HG02970 (cell line): ENCODE measurements around the gene ABLIM2.
"Not testable (repeated sequence)": the region's sequence is repeated elsewhere in the genome, so short reads cannot be mapped to it uniquely, and the experiment has no call there.

Experiments used
- ATAC-seq: cut with Tn5 transposase; IDR thresholded peaks from one replicate; pipeline ENCODE4 v1.9.1; 2021; ENCODE audit warnings: mild to moderate bottlenecking, moderate library complexity, moderate number of reproducible peaks; ENCODE audit not compliant: unreplicated experiment, low FRiP score

ABLIM2 gene

DNA sequence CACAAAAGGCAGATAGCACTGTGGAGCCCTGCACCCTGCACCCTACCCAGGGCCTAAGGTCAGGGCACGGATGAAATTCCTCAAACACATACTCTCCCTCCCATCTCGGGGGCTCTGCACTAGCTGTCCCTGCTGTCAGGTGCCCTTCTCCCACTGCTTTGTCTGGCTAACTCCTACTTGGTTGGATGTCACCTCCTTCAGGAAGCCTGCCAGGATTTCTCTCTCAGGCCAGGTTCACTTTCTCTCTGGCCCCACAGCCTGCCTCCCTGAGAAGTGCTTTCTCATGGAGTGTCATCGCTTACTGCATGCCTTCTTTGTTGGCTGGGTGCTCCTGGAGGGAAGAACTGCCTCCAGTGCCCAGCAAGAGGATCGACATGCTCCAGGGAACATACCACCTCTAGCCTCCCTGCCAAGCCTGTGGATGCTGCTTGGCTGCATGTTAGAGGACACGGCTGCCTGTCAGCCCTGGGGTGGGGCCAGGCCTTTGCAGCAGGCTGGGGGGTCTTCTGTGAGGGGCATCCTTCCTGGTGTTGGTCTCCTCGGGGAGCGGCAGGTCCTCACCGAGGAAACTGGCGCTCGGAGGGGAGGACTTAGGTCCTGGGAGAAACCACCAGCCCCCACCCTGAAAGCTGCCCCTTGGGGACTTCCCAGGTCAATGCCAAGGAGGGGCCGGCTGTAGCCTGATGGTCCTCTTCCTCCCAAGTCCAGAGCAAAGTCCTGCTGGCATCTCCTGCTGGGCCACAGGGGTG is 15.0 kb downstream of the ABLIM2 start:
- ATAC-seq: no peak

DNA sequence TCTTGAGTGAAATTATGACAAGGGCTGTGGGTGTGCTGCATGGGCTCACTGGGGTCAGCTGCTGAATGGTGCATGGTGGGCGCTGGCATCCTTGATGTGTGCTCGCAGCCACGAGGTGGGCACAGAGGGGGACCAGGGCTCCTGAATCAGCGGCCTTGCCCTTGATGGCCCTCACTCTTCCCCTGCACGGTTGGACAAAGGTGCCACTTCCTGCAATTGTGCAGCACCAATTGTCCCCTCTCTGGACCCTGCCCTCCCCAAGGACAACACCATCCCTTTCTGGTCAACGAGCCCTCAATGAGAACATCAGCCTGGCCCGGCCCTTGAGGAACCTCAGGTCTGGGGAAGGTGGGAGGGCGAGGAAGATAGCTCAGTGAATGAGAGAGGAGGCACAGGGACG is 16.1 kb downstream of the ABLIM2 start:
- ATAC-seq: no peak

DNA sequence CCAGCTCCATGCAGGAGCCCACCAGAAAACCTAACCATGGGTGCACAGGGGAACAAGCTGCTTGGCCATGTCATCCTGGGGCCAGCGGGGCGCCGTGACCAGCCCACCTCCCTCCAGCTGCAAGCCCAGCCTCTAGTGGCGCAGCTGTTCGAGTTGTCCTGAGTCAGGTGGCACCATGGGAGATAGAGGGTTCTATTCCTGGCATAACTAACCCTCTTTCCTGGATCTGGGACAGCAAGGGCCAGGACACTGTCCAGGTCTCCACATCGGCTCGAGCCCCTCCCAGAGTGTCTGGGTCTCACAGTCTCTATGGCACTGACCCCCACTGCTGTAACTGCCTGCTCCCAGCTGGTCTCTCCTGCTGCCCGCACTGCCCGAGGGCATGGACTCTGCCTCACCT is 16.7 kb downstream of the ABLIM2 start:
- no peak for ATAC-seq

DNA sequence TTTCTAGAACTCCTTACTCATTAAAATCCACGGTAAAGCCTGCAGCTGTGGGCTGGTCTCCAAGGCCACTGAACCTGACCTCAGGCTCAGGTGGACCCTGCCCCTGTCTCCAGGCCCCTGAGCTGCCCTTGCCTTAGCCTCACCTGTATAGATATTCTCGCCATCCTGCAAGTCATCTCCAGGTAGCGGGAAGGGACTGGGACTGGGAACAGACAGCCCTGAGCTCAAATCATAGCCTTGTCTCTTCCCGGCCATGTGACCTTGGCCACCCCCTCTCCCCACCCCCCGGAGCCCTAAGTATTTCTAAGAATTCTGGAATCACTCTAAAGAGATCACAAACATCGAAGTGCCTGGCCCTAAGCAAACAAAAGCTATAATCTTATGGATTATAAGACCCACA is 17.7 kb downstream of the ABLIM2 start:
- ATAC-seq: no peak

DNA sequence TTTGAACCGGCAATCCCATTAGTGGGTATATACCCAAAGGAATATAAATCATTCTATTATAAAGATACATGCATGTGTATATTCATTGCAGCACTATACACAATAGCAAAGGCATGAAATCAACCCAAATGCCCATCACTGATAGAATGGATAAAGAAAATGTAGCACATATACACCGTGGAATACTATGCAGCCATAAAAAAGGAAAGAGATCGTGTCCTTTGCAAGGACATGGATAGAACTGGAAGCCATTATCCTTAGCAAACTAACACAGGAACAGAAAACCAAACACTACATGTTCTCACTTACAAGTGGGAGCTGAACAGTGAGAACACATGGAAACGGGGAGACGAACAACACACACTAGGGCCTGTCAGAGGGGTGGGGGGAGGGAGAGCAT is 18.9 kb downstream of the ABLIM2 start:
- ATAC-seq: not testable (repeated sequence)

DNA sequence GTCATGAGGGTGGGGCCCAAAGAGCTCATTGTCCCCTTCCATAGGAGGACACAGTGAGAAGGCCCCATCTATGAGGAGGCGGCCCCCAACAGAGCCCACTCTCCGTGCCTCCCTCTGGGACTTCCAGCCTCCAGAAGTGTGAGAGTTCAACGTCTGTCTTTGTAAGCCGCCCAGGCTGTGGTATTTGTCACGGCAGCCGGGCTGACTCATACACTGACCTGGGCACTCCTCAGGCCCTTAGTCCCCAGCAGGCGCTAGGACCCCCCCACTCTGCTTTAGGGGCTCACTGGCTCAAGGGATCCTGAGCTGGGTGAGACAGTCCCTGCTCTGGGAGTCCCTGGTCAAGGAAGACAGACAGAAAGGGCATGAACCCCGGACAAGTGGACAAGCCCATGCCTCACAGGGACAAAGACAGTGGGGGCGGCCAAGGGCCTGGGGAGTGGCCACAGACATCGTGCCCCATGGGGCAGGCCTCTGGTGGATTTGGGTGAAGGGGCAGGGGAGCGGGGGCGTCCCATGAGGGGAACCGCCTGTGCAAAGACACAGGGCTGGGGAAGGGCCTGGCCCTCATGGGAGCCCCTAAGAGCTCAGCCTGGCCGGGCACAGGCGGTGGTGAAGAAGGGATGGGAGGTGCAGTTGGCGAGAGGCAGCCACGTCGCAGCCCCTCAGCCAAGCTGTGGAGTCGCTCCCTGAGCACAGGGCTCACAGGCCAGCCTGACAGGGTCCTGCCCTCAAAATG is 21.5 kb downstream of the ABLIM2 start:
- ATAC-seq: no peak

DNA sequence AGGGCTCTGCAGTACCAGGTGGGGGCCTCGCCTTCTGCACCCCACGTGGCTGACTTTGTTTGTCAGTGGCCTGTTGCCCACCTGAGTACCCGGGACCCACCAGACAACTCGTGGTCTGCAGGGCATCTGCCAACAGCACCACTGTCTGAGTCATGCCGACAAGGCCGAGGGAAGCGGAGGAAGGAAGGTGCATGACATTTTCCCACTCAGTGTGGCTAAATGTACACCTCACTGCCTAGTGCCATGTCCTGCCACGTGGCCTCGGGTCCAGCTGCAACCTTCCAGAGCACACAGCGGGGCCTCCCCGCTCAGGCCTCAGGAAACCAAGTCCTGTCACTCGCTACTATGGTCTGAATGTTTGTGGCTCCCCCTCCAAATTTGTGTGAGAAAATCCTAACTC is 22.1 kb downstream of the ABLIM2 start:
- ATAC-seq: no peak

DNA sequence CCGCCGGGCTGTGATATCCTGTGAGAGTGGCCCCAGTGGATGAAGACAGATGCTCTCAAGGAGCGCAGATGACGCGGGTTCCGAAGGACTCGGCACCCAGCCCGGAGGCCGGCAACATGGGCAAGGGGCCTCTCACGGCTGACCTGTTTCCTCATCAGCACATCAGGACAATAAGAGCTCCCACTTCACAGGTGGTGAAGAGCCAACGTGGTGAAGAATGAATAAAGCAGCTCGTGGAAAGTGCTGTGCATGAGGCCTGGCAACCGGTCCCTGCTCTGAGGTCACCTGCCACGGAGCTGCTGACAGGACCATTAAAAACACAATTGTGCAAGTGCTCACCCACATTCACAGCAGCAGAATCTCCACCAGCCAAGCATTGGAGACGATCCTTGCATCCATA is 22.9 kb downstream of the ABLIM2 start:
- no peak for ATAC-seq

DNA sequence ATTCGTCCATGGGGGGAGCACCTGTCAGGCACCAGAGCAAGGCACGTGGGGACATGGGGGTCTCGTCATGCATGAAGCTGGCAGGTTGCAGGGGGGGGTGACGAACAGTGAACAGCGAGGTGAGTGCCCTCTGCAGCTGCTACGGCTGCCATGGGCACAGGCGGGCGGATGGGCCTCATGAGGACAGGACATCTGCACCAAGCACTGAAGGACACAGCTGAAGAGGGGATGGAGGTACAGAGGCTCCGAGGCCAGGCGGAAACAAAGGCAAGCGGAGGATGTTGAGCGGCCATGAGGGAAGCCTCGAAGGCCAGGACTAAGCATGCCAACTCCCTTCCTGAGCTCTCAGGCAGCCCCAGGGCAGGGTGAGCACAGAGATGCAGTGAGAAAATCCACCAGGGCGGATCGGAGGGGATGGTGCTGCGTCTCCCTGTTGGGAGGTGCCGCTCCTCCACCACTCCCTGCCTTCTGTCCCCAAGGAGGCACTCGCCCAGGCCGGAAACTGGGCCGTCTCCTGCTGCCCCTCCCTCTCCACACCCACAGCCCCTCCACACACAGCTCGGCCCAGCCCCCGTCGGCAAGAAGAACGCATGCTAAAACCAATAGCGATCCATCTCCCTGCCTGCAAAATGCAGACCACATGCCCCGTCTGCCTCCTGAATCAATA is 24.6 kb downstream of the ABLIM2 start:
- no peak for ATAC-seq

DNA sequence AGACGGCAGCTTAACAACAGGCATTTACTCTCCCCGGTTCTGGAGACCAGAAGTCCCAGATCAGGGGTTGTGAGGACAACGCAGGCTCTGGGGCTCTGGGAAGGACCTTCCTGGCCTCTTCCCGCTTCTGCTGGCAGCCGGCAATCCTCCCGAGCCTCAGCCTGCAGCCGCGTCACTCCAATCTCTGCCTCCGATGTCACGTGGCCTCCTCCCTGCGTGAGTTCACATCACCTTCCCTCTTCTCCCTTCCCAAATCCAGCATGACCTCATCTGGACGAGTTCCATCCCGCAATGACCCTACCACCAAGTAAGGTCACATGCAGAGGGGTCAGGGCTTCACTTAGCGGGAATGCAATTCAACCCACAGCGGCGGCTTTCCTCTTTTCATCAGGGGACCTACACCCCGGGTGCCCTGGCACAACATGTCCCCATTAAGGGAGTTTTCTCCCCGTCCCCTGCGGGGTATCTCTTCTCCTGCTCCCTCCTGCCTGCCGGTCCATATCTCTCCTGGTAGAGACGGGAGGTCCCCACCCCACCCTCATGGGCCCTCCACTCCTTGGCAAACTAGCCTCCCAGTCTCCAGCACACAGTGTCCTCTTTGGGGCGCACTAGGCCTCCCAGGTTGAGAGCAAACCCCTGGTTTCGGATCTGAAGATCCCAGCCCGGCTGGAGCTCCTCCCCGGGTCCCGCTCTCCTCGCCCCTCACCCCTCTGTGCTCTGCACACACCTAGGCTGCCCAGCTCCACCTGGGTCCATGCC is 25.5 kb downstream of the ABLIM2 start:
- ATAC-seq: no peak

DNA sequence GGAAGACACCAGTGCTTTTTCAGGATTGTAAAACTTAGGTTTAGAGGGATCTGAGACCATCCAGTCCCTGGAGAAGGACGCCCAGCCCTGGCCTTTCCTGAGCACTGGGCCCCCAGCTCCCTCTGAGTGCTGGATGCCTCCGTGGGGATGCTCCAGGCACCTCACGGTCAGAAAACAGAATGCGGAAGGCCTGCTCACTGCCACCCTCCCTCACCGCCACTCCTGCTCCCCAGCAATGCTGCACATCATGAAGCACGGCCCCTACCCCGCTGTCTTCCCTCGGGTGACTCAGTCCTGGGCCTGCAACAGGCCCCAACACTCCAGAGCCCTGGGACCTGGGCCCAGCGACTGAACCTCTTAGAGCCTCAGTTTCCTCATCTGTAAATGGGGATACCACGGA is 26.2 kb downstream of the ABLIM2 start:
- ATAC-seq: no peak

DNA sequence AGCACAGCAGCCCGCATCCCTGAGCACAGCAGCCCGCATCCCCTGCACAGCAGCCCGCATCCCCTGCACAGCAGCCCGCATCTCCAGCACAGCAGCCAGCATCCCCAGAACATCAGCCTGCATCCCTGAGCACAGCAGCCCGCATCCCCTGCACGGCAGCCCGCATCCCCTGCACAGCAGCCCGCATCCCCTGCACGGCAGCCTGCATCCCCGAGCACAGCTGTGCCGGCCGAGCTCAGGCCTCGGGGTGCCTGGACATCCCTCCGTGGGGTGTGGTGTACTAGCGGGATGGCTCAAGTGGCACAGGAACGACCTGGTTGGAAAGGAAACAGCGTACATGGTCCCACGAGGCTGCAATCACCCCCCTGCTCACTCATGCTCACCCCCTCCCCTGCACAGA is 26.8 kb downstream of the ABLIM2 start:
- ATAC-seq: no peak

DNA sequence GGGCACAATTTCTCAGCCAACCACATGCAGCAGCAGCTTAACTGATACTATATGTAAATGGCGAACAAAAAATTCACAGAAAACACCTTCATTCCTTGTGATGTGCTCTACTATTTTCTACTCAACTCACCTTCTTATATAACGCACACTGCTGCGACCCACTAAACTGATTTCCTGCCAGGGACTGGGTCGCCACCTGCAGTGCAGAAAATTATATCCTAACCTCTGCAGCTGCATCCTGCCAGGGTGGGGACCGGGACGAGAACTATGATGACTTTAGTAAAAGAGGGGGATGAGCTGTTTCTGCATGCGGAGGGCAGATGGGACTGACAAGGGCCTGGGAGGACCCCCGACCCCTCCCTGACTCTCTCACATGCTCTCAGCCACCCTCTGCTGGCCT is 27.4 kb downstream of the ABLIM2 start:
- ATAC-seq: no peak

DNA sequence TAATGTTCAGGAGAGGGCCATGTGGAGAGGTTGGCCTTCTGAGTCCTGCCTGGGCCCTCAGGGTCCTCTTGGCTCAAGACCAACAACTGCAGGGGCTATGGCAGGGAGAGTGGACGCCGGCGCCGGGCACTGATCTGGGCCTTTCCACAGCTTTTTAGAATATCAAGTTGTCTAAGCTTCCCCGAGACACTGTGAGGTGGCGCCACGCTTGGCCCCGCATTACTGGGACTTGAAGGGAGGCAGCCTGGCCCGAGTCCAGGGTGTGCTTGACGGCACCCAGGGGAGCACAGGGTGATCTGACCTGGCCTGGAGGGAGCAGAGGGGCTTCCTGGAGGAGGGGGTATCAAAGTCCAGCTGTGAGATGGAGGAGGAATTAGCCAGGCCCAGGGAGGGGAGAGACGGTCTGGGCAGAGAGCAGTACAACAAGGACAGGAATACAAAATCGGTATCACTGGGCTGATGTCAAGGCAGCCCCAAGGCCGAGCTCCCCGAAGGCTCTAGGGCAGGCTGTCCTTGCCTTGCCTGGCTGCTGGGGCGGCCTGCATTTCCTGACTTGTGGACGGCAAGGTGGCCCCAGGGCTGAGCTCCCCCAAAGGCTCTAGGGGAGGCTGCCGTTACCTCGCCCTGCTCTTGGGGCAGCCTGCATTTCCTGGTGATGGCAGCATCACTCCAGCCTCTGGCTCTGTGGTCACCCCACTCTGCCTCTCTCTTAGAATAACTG is 28.1 kb downstream of the ABLIM2 start:
- ATAC-seq: no peak

DNA sequence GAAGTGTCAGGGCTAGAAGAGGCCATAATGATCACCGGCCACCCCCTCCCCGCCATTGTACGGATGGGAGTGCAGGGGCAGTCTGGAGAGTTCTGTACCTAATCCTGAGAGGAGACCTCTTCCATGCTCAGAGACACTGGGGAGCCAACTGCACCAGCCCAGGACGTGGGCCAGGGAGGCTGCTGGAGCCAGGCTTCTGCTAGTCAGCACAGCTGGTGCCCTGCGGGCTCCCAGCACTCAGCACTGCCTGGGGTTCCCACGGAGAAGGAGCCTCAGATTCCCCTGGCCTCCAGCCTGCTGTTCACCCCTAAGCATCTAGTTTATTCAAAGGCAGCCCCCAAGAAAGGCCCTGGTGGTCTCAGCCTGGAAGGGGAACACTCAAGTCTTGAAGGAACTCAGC is 28.8 kb downstream of the ABLIM2 start:
- ATAC-seq: no peak

DNA sequence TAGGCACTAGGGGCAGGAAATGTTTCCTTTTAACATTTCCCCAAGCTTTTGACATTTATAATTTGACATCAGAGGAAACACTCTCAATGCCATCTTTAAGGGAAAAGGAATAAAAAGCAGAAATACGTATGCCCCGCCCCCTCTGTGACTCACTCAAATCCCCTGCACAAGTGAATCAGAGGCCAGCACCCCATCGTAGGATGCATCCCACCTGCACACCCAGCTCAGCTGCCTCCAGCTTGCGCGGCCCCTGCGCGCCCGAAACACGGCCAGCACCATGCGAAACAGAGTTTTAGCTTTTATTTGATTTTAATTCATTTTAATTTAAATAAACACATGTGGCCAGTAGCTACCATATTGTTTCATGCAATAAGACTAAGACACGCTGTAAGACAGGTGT is 29.5 kb downstream of the ABLIM2 start:
- no peak for ATAC-seq

DNA sequence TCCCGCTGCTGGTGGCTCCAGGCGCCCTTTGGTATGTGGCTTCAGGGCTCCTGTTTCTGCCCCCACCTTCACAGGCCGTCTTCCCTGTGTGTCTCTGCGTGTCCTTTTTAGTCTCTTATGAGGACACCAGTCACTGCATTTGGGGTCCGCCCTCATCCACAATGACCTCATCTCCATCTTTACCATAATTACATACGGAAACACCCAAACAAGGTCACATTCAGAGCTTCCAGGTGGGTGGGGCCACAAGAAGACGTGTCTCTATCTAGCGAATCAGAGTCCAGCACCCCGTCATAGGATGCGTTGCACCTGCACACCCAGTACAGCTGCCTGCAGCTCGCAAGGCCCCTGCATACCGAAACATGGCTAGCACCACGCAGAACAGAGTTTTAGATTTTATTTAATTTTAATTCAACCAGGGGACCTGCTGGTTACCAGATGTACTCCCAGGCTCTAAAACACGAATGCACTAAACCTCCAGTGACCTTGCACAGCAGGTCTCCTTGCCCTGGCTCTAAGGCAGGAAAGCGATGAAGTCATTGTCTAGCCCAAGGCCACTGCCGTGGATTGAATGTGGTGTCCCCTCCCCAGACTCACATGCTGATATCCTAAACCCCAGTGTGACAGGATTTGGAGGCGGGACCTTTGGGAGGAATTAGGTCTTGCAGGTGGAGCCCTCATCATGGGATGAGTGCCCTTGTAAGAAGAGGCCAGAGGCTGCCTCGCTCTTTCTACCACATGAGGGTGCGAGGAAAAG is 30.3 kb downstream of the ABLIM2 start:
- no peak for ATAC-seq

DNA sequence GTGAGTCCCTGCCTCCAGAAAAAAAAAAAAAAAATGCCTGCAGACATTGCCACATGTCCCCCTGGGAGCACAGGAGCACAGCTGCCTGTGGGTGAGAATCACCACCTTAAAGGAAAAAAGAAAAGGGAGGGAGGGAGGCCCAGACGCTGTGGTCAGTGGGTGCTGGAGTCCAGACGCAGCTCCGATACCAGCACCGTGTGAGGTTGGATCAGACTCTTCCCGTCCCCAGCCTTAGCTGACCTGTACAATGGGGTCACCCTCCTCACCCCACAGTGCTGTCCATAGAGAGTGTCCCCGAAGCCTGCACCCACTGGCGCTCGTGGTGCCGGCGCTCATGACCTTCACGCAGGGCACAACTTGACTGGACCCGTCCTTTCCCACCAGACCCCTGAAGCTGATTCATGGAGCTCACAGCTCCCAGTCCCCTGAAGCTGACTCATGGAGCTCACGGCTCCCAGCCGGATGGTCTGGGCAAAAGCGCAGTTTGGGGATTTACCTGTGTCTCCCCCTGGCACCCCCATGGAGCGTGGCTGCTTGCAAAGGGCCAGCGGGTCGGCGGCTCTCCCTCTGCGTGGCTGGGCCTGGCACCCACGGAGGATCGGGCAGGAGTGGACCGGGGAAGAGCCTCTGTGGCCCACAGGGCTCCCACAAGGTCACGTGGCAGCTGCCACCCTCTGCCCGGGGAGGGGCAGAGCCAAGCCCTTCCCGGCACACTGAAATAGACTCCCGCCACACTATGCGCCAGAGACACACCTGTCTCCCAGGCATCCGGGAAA is 31.4 kb downstream of the ABLIM2 start:
- no peak for ATAC-seq

DNA sequence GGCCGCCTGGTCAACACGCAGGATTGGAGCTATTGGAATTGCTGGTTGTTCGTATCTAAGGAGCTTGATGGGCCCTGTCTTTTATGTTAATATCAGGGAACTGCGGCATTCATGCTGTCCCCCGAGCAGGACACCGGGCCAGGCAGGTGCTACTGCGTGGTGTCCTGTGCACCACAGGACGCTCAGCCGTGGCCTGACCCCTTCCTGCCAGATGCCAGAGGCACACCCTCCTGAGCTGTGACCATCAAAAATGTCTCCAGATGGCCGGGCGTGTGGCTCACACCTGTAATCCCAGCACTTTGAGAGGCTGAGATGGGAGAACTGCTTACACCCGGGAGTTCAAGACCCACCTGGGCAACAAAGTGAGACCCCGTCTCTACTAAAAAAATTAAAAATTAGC is 32.1 kb downstream of the ABLIM2 start:
- no peak for ATAC-seq
